Muscle of back (tissue), 11 donors: ENCODE data around the gene NCKAP5. TPM values are rescaled to one million over a fixed set of nuclear protein-coding genes. Genes with fewer than 3 reads are reported as not detected.
"Not testable (repeated sequence)": the region's sequence is repeated elsewhere in the genome, so short reads cannot be mapped to it uniquely, and the experiment has no call there.

Experiments
- DNase-seq, 3 donors: peaks; one replicate each; pipeline versions ENCODE4 v3.0.0 to v3.0.0-alpha.2; 2013
- polyA plus RNA-seq, 10 donors: library from polyadenylated mRNA; unstranded; fragments of 120-200 nt; gene quantifications; one replicate each; pipeline ENCODE4 v1.2.1, GENCODE V29; 2013; ENCODE audit not compliant: insufficient read length in 10 of 10

The NCKAP5 gene
- polyA plus RNA-seq, 10 donors = 3.3 to 8.8 (median 6.7) TPM

- no peak for DNase-seq
Observed at GRCh38 chr2:133215477-133215876, 352.8 kb downstream of the NCKAP5 start.

GRCh38 chr2:133213651-133214050 is 354.6 kb downstream of the NCKAP5 start:
- no peak for DNase-seq

GRCh38 chr2:133209325-133209724 is 358.9 kb downstream of the NCKAP5 start:
- no peak for DNase-seq

- not testable (repeated sequence) for DNase-seq
Observed at GRCh38 chr2:133206666-133207065, 361.6 kb downstream of the NCKAP5 start.

- DNase-seq = peak; percentile 25 to 57 (median 38)
Observed at GRCh38 chr2:133204421-133204820, 363.8 kb downstream of the NCKAP5 start.

- DNase-seq = peak in 1 of 3 donors; percentile 74
Observed at GRCh38 chr2:133200684-133201421, 367.4 kb downstream of the NCKAP5 start.

GRCh38 chr2:133198678-133199077 is 369.6 kb downstream of the NCKAP5 start:
- DNase-seq = no peak

- no peak for DNase-seq
Observed at GRCh38 chr2:133197156-133197555, 371.1 kb downstream of the NCKAP5 start.

GRCh38 chr2:133194777-133195335 is 373.4 kb downstream of the NCKAP5 start:
- no peak for DNase-seq

- DNase-seq = no peak
Observed at GRCh38 chr2:133194362-133194655, 374.0 kb downstream of the NCKAP5 start.

GRCh38 chr2:133193544-133194361 is 374.5 kb downstream of the NCKAP5 start:
- DNase-seq = no peak

- DNase-seq = no peak
Observed at GRCh38 chr2:133192028-133192427, 376.2 kb downstream of the NCKAP5 start.

GRCh38 chr2:133177196-133177595 is 391.1 kb downstream of the NCKAP5 start:
- no peak for DNase-seq

- DNase-seq = no peak
Observed at GRCh38 chr2:133175926-133176325, 392.3 kb downstream of the NCKAP5 start.

- peak in 1 of 3 donors; percentile 25 for DNase-seq
Observed at GRCh38 chr2:133173224-133173623, 395.0 kb downstream of the NCKAP5 start.

GRCh38 chr2:133171393-133172004 is 396.8 kb downstream of the NCKAP5 start:
- peak; percentile 48 to 79 (median 67) for DNase-seq

- DNase-seq = peak in 1 of 3 donors; percentile 21
Observed at GRCh38 chr2:133169274-133169912, 398.9 kb downstream of the NCKAP5 start.

GRCh38 chr2:133167990-133168389 is 400.3 kb downstream of the NCKAP5 start:
- DNase-seq = no peak

- DNase-seq = no peak
Observed at GRCh38 chr2:133167223-133167622, 401.0 kb downstream of the NCKAP5 start.

- DNase-seq = no peak
Observed at GRCh38 chr2:133166031-133166430, 402.2 kb downstream of the NCKAP5 start.

GRCh38 chr2:133163111-133163510 is 405.2 kb downstream of the NCKAP5 start:
- peak; percentile 38 to 92 (median 80) for DNase-seq

- DNase-seq = no peak
Observed at GRCh38 chr2:133158442-133158841, 409.8 kb downstream of the NCKAP5 start.
